GM12878 (cell line): ENCODE data around the gene CKAP5. TPM values are rescaled to one million over a fixed set of nuclear protein-coding genes. Genes with fewer than 3 reads are reported as not detected.

ENCODE experiments used
- ATAC-seq: fragments of 200-7000 bp; cut with Tn5 transposase; 3 replicates; pipeline ENCODE4 v1.9.1; 2020; ENCODE audit warnings: mild to moderate bottlenecking, moderate library complexity
- BruUV-seq: library from RNA; stranded (reverse); fragments of 400-500 nt; replicated peaks from 2 replicates; lab custom pipeline; 2021; lab: Mats Ljungman, UMichigan
- CTCF ChIA-PET: fragments of 300-600 bp; sonication (Branson Sonifier 250); formaldehyde crosslinking; extraction: SDS; loops from one replicate; lab custom pipeline; 2021; ENCODE audit warnings: inconsistent platforms; lab: Yijun Ruan, JAX
- POLR2A ChIA-PET: fragments of 350-600 bp; formaldehyde crosslinking; extraction: SDS; loops from one replicate; lab custom pipeline; 2021; ENCODE audit warnings: inconsistent platforms; lab: Charles Lee
- RAD21 ChIA-PET: fragments of 300-600 bp; sonication (Branson Sonifier 250); formaldehyde crosslinking; loops from one replicate; lab custom pipeline; 2023; ENCODE audit warnings: antibody characterized with exemption; ENCODE audit not compliant: unreplicated experiment; lab: Charles Lee
- SMC1A ChIA-PET: fragments of 300-600 bp; sonication (Branson Sonifier 250); formaldehyde crosslinking; loops from one replicate; lab custom pipeline; 2023; ENCODE audit not compliant: unreplicated experiment, uncharacterized antibody; lab: Charles Lee
- DNase-seq: peaks from one replicate; pipeline ENCODE4 v3.0.0-alpha.2; 2011; ENCODE audit warnings: low read depth, low spot score
- FAIRE-seq: peaks from 3 replicates; lab custom pipeline; 2011; peaks lifted over from hg19 to GRCh38; lab: Jason Lieb, UNC
- H2AFZ ChIP-seq: 2 replicates; pipeline ENCODE4 v1.6.0; 2011; ENCODE audit warnings: low read depth, low read length, control low read depth; ENCODE audit not compliant: control insufficient read depth
- H3K27ac ChIP-seq: 2 replicates; pipeline ENCODE4 v1.5.1; 2011; ENCODE audit warnings: control low read depth; ENCODE audit not compliant: control insufficient read depth, insufficient read depth
- H3K27me3 ChIP-seq, 2 experiments: replicated peaks in 1 of 2; 2 replicates each; pipeline versions ENCODE4 v1.6.0 to v1.6.1; 2011; ENCODE audit warnings: low read length in 1 of 2; ENCODE audit not compliant: control insufficient read depth in 2 of 2, insufficient read depth in 2 of 2
- H3K36me3 ChIP-seq, 2 experiments: 2 replicates each; pipeline ENCODE4 v1.5.1; 2011; ENCODE audit warnings: low read length in 1 of 2; ENCODE audit not compliant: control insufficient read depth in 2 of 2, insufficient read depth in 2 of 2
- H3K4me1 ChIP-seq: 2 replicates; pipeline ENCODE4 v1.6.1; 2011; ENCODE audit warnings: mild to moderate bottlenecking, low read length, moderate library complexity, mixed read lengths; ENCODE audit not compliant: control insufficient read depth, insufficient read depth
- H3K4me2 ChIP-seq: 2 replicates; pipeline ENCODE4 v1.6.0; 2011; ENCODE audit warnings: control low read depth; ENCODE audit not compliant: control insufficient read depth, insufficient read depth
- H3K4me3 ChIP-seq: fragments of 200-600 bp; sonication (generic); 2 replicates; pipeline ENCODE4 v1.5.1; 2016
- H3K79me2 ChIP-seq: 2 replicates; pipeline ENCODE4 v1.6.0; 2011; ENCODE audit warnings: low read length; ENCODE audit not compliant: control insufficient read depth, insufficient read depth
- H3K9ac ChIP-seq: 2 replicates; pipeline ENCODE4 v1.8.0; 2011; ENCODE audit warnings: low read length, control low read depth, mixed read lengths; ENCODE audit not compliant: control insufficient read depth, insufficient read depth
- H3K9me3 ChIP-seq: replicated peaks from 3 replicates; pipeline ENCODE4 v1.5.1; 2011; ENCODE audit warnings: mild to moderate bottlenecking, low read length; ENCODE audit not compliant: control insufficient read depth, insufficient read depth
- H4K20me1 ChIP-seq: 2 replicates; pipeline ENCODE4 v1.6.0; 2011; ENCODE audit not compliant: control insufficient read depth, insufficient read depth
- BCL3 ChIP-seq: IDR thresholded peaks from 2 replicates; pipeline ENCODE4 v1.6.1; 2011; ENCODE audit warnings: borderline replicate concordance, low read depth, mild to moderate bottlenecking, moderate library complexity, low read length; ENCODE audit not compliant: insufficient read depth, poor library complexity, severe bottlenecking
- CHD1 ChIP-seq: IDR thresholded peaks from 2 replicates; pipeline ENCODE4 v1.6.1; 2012; ENCODE audit warnings: low read depth, low read length, improper control_type of control experiment
- FOS ChIP-seq: IDR thresholded peaks from 3 replicates; pipeline ENCODE4 v1.6.1; 2011; ENCODE audit warnings: borderline replicate concordance; ENCODE audit not compliant: insufficient read length; ENCODE audit errors: extremely low read depth
- MXI1 ChIP-seq: fragments of 150-350 bp; IDR thresholded peaks from 2 replicates; pipeline ENCODE4 v1.6.1; 2011; ENCODE audit warnings: low read depth, mild to moderate bottlenecking, inconsistent platforms, low read length, improper control_type of control experiment
- PAX5 ChIP-seq: IDR thresholded peaks from 2 replicates; pipeline ENCODE4 v1.6.1; 2011; ENCODE audit warnings: low read depth, low read length, borderline replicate concordance
- RUNX3 ChIP-seq: IDR thresholded peaks from 2 replicates; pipeline ENCODE4 v1.6.1; 2012; ENCODE audit warnings: low read length, inconsistent platforms
- SREBF1 ChIP-seq: IDR thresholded peaks from 2 replicates; pipeline ENCODE4 v1.6.1; 2012; ENCODE audit warnings: mild to moderate bottlenecking, low read length
- WGBS: methylation state at CpG from one replicate; pipeline ENCODE4 v1.1.6; 2016; ENCODE audit warnings: low lambda C conversion rate; ENCODE audit not compliant: insufficient replicate concordance, insufficient coverage; ENCODE audit errors: missing lambda C conversion rate; 5-methylcytosine and 5-hydroxymethylcytosine counted together
- in situ Hi-C: fragments of 300-500 bp; cut with MboI; formaldehyde crosslinking; loops from 9 replicates; pipeline ENCODE4 v1.14.3; 2018; ENCODE audit warnings: mixed read lengths
- intact Hi-C: fragments of 100-400 bp; cut with micrococcal nuclease; formaldehyde crosslinking; loops from one replicate; pipeline ENCODE4 v1.14.2; 2022; ENCODE audit not compliant: unreplicated experiment
- polyA plus RNA-seq, 11 experiments: library from polyadenylated mRNA; depleted of rRNA in 4 of 11; unstranded in 6 of 11; stranded (reverse) in 5 of 11; fragments of >200 nt; fragmentation: Nextera tagmentation in 4 of 11; fragmentation: Illumina TruSeq in 1 of 11; extraction: Ambion mirVana in 4 of 11; extraction: Trizol in 1 of 11; gene quantifications; 1 replicate in 1 of 11; 2 replicates in 10 of 11; pipeline versions ENCODE4 v1.2.1 to v1.2.3, GENCODE V29; 2011 to 2016; ENCODE audit warnings: inconsistent platforms in 2 of 11, missing spikeins in 2 of 11, low read depth in 1 of 11
- total RNA-seq, 4 experiments: library from RNA; depleted of rRNA in 3 of 4; stranded (reverse); fragments of >200 nt in 3 of 4; fragmentation: Illumina TruSeq in 1 of 4; extraction: Trizol in 1 of 4; gene quantifications; 2 replicates each; pipeline versions ENCODE4 v1.2.1 to v1.2.3, GENCODE V29; 2013 to 2021
- TF ChIP-seq, protein P1 (sequence below): fragments of 450-650 bp; IDR thresholded peaks from 2 replicates; pipeline ENCODE4 v1.6.1; 2017; ENCODE audit warnings: mild to moderate bottlenecking, moderate library complexity

The CKAP5 gene
- total and polyA plus RNA-seq, 10 of the 15 experiments (the other 5 are each of a cell fraction or from before 2014, with no cell fraction given), result 20.1 to 161 (median 79.8) TPM

GRCh38 chr11:46760429-46761128 lies 85.5 kb downstream of the CKAP5 start:
- CTCF ChIA-PET, result no interaction called here
- intact Hi-C loops, result no loop called here

More at GRCh38 chr11:46760429-46761128, 85.5 kb downstream of the CKAP5 start:
- RAD21 ChIA-PET, result no interaction called here
- SMC1A ChIA-PET, result interaction anchor here (0.7 to 1.1 kb wide), 2 partner anchors 10 to 1320 kb away, joined by 3 read pairs; no protein-coding TSS in a partner anchor
- POLR2A ChIA-PET, result no interaction called here
- no peak for DNase-seq
- no peak overlapping the region for H3K4me2 ChIP-seq
- H4K20me1 ChIP-seq, result no peaks in the 10 kb centered on the region
- H3K9ac ChIP-seq, result no peak overlapping the region
- no peak for ATAC-seq
- H3K4me1 ChIP-seq, result no peaks in the 10 kb centered on the region
- TF ChIP-seq CHD1, result no peak
- no peak for TF ChIP-seq RUNX3
- TF ChIP-seq SREBF1, result no peak
- no peak for TF ChIP-seq MXI1
- TF ChIP-seq, protein P1, sequence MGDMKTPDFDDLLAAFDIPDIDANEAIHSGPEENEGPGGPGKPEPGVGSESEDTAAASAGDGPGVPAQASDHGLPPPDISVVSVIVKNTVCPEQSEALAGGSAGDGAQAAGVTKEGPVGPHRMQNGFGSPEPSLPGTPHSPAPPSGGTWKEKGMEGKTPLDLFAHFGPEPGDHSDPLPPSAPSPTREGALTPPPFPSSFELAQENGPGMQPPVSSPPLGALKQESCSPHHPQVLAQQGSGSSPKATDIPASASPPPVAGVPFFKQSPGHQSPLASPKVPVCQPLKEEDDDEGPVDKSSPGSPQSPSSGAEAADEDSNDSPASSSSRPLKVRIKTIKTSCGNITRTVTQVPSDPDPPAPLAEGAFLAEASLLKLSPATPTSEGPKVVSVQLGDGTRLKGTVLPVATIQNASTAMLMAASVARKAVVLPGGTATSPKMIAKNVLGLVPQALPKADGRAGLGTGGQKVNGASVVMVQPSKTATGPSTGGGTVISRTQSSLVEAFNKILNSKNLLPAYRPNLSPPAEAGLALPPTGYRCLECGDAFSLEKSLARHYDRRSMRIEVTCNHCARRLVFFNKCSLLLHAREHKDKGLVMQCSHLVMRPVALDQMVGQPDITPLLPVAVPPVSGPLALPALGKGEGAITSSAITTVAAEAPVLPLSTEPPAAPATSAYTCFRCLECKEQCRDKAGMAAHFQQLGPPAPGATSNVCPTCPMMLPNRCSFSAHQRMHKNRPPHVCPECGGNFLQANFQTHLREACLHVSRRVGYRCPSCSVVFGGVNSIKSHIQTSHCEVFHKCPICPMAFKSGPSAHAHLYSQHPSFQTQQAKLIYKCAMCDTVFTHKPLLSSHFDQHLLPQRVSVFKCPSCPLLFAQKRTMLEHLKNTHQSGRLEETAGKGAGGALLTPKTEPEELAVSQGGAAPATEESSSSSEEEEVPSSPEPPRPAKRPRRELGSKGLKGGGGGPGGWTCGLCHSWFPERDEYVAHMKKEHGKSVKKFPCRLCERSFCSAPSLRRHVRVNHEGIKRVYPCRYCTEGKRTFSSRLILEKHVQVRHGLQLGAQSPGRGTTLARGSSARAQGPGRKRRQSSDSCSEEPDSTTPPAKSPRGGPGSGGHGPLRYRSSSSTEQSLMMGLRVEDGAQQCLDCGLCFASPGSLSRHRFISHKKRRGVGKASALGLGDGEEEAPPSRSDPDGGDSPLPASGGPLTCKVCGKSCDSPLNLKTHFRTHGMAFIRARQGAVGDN, result no peak
- no peak for TF ChIP-seq PAX5
- no peak for TF ChIP-seq FOS
- TF ChIP-seq BCL3, result no peak
- in situ Hi-C loops, result no loop called here
- no peaks in the 10 kb centered on the region for H3K9me3 ChIP-seq
- WGBS, result 98% methylated on average over 6 of the region's 6 CpGs
- H3K79me2 ChIP-seq, result no peaks in the 10 kb centered on the region
- peaks cover 16 to 46% of the 10 kb centered on the region in 2 experiments for H3K36me3 ChIP-seq
- FAIRE-seq, result no peak
- no peak overlapping the region for H3K27ac ChIP-seq
- no peak overlapping the region for H3K4me3 ChIP-seq
- BruUV-seq, result no TSS peak
- H2AFZ ChIP-seq, result no peak overlapping the region
- H3K27me3 ChIP-seq, result no peaks in the 10 kb centered on the region
